Putamen (tissue), 1 donor: Measurements from ENCODE around the gene CCDC91.
"Not testable (repeated sequence)": the region's sequence is repeated elsewhere in the genome, so short reads cannot be mapped to it uniquely, and the experiment has no call there.

Experiments used
- DNase-seq: peaks from one replicate; pipeline ENCODE4 v3.0.0-alpha.2; 2016; ENCODE audit warnings: low spot score

Gene CCDC91

GRCh38 chr12:28457785-28458184 is 267.5 kb downstream of the CCDC91 start:
- DNase-seq = no peak

DNA sequence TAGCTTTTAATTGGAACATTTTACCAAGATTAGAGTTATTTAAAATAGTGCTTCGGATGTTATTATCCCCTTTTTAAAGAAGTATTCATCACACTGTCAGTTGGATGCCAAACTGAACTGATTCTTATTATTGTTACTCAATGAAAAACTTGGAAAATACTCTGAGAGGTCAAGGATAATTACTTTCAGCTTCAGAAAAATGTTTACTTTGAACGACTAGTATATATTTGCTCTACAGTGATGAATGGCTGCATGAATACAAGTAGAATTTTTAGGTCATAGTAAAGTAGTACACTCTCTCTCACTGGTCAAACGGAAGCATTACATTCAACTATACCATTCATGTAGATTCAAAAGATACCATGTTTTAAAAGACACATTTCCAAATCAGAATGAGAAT is 269.2 kb downstream of the CCDC91 start:
- DNase-seq = no peak

DNA sequence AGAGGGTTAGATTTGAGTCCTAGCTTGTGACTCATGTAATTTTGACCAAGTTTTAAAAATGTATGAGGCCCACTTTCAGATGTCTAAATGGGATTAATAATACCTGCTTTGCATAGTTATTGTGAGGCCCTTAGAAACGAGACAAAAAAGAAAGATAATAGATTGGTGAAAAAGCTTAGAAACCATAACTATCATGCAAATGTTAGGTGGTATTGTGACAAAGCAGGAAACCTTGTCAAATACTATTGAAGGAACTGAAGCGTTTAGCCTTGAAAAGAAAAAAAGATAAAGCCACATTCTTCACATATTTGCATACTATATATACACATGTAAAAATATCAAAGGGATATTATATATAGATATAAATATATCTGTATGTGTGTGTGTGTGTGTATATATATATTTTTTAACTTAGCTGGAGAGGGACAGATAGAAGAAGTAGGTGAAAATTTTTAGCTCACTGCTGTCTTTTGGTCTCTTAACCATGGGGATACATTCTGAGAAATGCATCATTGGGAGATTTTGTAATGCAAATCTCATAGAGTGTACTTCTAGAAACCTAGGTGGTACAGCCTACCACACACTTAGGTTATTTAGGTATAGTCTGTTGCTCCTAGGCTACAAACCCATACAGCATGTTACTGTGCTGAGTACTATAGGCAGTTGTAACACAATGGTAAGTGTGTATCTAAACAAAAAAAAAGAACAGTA is 270.3 kb downstream of the CCDC91 start:
- DNase-seq = no peak

DNA sequence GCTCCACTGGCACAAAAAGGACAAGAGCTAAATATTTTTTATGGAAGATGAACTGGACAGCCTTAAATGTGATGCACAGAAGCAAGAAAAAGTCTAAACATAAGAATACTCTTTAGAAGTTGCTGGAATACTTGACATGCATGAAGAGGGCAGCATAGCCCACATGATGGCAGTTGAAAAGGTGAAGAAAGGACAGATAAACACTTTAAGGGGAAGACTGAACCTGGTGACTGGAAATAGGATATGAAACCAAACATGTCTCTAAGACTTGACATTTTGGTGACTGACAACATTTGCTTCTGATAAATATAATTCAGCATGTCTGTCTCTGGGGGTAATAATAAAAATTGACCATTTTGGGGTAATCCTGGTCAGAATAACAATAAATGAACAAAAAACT is 273.1 kb downstream of the CCDC91 start:
- DNase-seq = no peak

- DNase-seq = not testable (repeated sequence)
These were observed 281.5 kb downstream of the CCDC91 start for GRCh38 chr12:28471762-28472161.

DNA sequence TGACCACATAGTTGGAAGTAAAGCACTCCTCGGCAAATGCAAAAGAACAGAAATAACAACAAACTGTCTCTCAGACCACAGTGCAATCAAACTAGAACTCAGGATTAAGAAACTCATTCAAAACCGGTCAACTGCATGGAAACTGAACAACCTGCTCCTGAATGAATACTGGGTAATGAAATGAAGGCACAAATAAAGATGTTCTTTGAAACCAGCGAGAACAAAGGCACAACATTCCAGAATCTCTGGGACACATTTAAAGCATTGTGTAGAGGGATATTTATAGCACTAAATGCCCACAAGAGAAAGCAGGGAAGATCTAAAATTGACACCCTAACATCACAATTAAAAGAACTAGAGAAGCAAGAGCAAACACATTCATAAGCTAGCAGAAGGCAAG is 285.9 kb downstream of the CCDC91 start:
- not testable (repeated sequence) for DNase-seq

DNA sequence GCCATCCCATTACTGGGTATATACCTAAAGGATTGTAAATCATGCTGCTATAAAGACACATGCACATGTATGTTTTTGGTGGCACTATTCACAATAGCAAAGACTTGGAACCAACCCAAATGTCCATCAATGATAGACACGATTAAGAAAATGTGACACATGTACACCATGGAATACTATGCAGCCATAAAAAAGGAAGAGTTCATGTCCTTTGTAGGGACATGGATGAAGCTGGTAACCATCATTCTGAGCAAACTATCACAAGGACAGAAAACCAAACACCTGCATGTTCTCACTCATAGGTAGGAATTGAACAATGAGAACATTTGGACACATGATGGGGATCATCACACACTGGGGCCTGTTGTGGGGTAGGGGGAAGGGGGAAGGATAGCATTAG is 288.8 kb downstream of the CCDC91 start:
- DNase-seq = not testable (repeated sequence)

- no peak for DNase-seq
These were observed 289.4 kb downstream of the CCDC91 start for GRCh38 chr12:28479683-28480082.

DNA sequence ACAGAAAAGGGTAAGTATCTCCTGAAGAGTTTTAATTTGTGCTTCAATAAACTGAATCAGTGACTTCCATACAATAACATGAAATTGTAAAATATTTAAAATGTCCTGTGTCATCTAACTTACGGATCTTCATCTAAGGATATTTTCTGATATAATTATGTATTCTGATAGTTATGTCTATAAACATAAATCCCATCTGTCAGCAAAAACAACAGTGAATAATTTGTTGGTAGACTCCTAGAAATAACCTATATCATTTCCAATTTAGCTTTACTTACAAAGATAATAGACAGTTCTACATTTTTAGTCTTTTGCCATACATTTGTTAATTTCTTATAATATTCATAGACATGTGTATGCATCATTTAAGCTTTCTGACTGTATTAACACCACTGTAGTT is 293.9 kb downstream of the CCDC91 start:
- no peak for DNase-seq

DNA sequence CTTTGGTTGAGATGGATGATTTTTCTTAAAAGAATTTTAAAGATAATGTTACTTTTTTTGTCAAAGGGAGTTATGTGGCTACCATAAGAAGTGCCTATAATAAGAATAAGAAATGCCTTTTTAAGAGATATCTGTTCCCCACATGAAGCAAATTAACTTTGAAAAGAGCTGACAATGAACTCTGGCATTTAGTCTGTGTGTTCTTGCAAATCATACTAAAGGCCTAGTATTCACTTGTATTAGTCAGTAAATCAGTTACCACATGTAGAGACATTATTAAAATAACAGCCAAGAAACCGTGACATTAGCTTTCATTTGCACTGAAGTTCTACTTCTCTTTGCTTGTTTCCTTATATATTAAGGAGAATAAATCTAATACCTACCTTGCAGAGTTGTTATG is 296.3 kb downstream of the CCDC91 start:
- DNase-seq = no peak

GRCh38 chr12:28489246-28489645 is 299.0 kb downstream of the CCDC91 start:
- no peak for DNase-seq

DNA sequence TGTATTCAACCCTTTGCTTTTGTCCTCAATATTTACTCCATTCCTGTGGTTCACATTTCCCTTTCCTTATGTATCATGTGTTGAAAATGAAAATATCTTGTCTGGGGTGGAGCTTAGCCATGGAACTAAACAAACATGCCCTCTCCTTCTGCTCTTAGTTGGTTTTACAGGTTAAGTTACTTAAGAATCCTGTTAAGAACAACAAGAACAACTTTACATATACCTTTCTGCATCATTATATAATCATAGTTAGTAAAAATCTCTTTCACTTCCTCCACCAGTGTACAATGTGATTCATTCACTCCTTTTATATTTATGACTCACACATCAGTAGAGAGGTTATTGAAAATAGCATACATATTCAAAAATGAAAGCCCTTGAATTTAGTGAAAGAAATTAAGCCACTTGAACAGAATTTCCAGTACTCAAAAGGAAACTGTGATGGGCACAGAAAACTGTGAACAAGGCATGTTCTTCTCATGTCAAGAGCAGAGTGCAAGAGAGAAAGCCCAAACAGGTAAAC is 307.7 kb downstream of the CCDC91 start:
- DNase-seq = peak; percentile 6

- no peak for DNase-seq
These were observed 308.6 kb downstream of the CCDC91 start for GRCh38 chr12:28498850-28499249.

DNA sequence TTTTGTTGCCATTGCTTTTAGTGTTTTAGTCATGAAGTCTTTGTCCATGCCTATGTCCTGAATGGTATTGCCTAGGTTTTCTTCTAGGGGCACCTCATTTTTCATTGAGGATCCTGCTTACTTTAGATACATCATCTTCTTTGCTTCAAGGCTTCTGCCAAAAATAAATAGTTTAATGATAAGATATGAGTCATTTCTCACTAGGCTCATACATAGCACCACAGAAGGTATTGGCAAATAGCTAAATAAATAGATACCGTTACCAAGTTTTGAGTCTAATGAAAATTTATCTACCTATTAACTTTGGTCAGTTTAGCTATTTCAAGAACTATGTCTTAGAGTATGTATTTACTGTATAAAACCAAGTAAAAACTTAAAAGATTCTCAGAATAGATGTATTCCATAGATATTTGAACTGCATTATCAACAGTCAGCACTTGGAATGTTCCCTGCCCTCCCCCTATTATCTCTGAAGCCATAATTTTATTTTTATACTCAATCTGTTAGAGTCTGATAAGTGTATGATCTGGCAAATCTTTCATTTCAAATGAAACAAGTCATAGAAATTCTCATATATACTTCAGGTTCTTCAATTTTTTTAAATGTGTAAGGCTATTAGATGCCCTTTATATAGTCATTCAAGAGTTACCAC is 310.2 kb downstream of the CCDC91 start:
- no peak for DNase-seq

DNA sequence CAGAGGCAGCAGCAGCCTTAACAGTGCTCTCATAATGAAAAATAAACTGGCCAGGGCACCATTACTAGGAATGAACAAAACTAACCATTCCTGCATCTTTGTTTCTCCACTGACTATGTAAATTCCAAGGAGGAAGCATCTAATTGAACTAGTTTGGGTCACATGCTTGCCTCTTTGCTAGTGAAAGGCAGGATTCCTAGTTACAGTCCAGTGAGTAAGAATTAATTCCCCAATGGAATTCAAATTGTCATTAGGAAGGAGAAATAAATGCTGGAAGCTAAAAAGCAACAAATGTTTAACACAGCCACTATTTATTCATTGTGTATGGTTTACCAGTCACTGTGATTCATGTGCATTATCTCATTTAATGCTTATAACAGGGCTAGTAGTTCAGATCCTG is 316.0 kb downstream of the CCDC91 start:
- DNase-seq = no peak

- DNase-seq = no peak
These were observed 316.8 kb downstream of the CCDC91 start for GRCh38 chr12:28507033-28507432.

DNA sequence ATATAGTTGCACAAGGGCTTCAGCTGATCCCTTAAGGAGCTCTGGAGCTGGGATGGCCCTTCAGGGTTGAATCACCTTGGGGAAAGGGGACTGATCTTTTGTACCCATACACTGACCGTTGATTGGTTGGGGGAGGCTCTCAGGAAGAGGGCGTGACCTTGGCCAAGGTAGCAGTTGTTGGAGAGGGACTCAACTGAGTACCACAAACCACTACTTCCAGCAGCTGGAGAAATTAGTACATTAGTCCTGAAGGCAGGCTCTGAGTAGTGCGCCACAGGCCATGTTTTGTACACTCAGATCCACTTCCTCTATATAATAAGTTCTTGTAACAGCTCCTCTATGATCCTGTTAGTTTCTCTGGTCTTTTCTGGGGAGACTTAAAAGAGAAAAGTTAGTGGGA is 317.6 kb downstream of the CCDC91 start:
- no peak for DNase-seq

DNA sequence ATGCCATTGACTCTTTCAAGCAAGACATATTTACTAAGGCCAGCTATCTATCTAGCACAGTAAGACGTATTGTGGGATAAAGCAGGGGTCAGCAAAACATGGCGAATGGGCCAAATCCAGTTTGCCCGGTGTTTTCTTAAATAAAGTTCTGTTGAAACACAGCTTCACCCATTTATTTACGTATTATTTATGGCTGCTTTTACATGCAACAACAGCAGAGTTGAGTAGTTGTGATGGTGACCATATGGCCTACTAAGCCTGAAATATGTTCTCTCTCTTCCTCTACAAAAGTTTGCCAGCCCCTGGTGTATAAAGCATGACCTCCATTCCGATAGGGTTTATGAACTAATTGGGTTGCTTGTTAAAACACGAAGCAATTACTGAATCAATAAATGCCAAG is 322.1 kb downstream of the CCDC91 start:
- no peak for DNase-seq

DNA sequence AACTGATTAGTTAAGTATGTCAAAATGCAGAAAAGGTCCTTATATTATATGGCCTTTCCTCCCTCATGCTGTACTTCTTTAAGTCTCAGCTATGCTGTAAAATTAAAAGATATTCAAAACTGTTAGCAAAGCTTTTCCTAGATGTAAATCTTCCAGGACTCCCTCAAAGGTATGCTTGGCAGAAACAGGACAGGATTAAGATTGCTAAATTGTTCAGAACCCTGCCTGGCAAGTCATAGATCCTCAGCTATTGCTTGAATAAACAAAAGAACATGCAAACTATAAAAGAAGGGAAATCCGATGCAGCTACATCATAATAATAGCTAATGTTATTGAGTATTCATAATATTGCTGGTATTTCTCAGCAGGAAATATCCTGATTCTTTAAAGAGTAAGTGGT is 322.6 kb downstream of the CCDC91 start:
- no peak for DNase-seq

- DNase-seq = no peak
These were observed 323.7 kb downstream of the CCDC91 start for GRCh38 chr12:28513983-28514382.

DNA sequence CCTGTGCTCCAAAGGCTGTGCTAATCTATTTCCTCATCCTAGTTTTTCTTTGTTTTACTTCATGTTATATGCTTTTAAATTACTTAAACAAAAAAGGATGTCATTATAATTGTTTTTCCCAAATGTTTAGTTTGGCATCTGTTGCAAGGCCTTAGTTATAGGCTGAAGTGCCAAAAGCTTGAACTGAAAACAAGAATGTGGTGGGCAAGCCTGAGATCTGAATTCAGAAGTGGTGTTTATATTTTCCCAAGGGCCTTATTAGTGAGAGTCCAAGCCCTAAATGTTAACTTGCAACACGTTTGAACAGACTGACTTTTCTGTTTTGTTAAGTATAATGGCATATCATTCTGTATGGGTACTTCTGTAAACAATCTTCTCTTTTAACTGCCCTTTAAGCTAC is 326.8 kb downstream of the CCDC91 start:
- DNase-seq = no peak

- DNase-seq = no peak
These were observed 337.5 kb downstream of the CCDC91 start for GRCh38 chr12:28527631-28528249.

DNA sequence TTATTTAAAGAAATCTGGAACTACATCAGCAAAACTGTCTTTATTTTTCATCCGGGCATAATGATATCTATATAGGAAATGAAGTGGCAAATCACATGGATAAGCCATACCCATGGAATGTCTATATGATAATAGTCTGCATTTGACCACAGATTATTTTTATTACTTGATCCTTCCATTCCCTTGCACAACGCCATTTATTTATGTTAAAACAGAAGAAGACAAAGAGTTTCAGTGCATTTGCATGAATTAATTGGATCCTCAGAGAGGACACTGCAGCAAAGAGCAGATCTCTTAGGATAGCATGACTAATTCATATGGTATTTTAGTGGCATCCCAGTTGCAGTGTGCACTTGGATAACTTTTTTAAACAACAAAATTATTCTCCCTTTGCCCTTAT is 345.0 kb downstream of the CCDC91 start:
- DNase-seq = no peak
